Aorta (tissue), 5 donors: ENCODE results near the gene FLNB. TPM values are rescaled to one million over a fixed set of nuclear protein-coding genes. Genes with fewer than 3 reads are reported as not detected.

Experiments
- ATAC-seq: fragments of 200-7000 bp; cut with Tn5 transposase; one replicate; pipeline ENCODE4 v1.9.1; 2022; ENCODE audit warnings: moderate library complexity; ENCODE audit not compliant: low FRiP score
- DNase-seq, 2 donors: peaks; one replicate each; pipeline ENCODE4 v3.0.0-alpha.2; 2020
- H3K27ac ChIP-seq, 2 donors: one replicate each; pipeline ENCODE4 v1.5.1; 2013; ENCODE audit warnings: low read length in 2 of 2, mild to moderate bottlenecking in 2 of 2, moderate library complexity in 2 of 2, control low read depth in 1 of 2, inconsistent platforms in 1 of 2, low read depth in 1 of 2
- H3K27me3 ChIP-seq, 2 donors: one replicate each; pipeline ENCODE4 v1.6.1; 2013; ENCODE audit warnings: control low read depth in 1 of 2, low read length in 1 of 2, mild to moderate bottlenecking in 1 of 2, moderate library complexity in 1 of 2; ENCODE audit not compliant: insufficient read depth in 2 of 2, control insufficient read depth in 1 of 2
- H3K36me3 ChIP-seq, 2 donors: one replicate each; pipeline ENCODE4 v1.6.1; 2013; ENCODE audit warnings: control low read depth in 1 of 2, low read length in 1 of 2, mild to moderate bottlenecking in 1 of 2; ENCODE audit not compliant: insufficient read depth in 2 of 2, control insufficient read depth in 1 of 2
- H3K4me1 ChIP-seq, 2 donors: one replicate each; pipeline ENCODE4 v1.6.1; 2013; ENCODE audit warnings: low read length in 2 of 2, control low read depth in 1 of 2, mild to moderate bottlenecking in 1 of 2, moderate library complexity in 1 of 2; ENCODE audit not compliant: insufficient read depth in 2 of 2, control insufficient read depth in 1 of 2
- H3K4me3 ChIP-seq, 2 donors: one replicate each; pipeline ENCODE4 v1.5.1; 2013; ENCODE audit warnings: low read length in 2 of 2, control low read depth in 1 of 2, mild to moderate bottlenecking in 1 of 2
- H3K9me3 ChIP-seq: one replicate; pipeline ENCODE4 v1.6.1; 2013; ENCODE audit warnings: mild to moderate bottlenecking, low read length; ENCODE audit not compliant: control insufficient read depth
- WGBS, 2 donors: extraction: QIAGEN DNeasy Blood & Tissue Kit; methylation state at CpG; one replicate each; pipeline ENCODE4 v1.1.7; 2013; 5-methylcytosine and 5-hydroxymethylcytosine counted together
- intact Hi-C, 2 donors: fragments of 100-400 bp; cut with DNase I; formaldehyde crosslinking; loops; one replicate each; pipeline versions ENCODE4 v1.14.2 to v1.15.0; 2022
- polyA plus RNA-seq, 2 donors: library from polyadenylated mRNA; stranded (reverse); fragments of 200-250 nt; gene quantifications; one replicate each; pipeline ENCODE4 v1.2.3, GENCODE V29; 2013
- total RNA-seq, 2 donors: library from RNA; stranded (reverse); fragmentation: NEBNext Ultra II Directional; extraction: Animal tissue kit (Norgen Biotek cat#: 25700); gene quantifications; one replicate each; pipeline ENCODE4 v1.2.1, GENCODE V29; 2021
- donor health status: healthy with polysubstance abuse.
- donor health status: Bipolar disorder and iron deficiency.
- donor health status: DM: no; HTN: no; CAD: no.
- donor health status: DM: no; HTN: no; CAD: no.
- donor health status: DM: yes; HTN: yes; CAD: no.

Gene FLNB
- total and polyA plus RNA-seq, 4 donors: 33.3 to 254 (median 125) TPM

DNA sequence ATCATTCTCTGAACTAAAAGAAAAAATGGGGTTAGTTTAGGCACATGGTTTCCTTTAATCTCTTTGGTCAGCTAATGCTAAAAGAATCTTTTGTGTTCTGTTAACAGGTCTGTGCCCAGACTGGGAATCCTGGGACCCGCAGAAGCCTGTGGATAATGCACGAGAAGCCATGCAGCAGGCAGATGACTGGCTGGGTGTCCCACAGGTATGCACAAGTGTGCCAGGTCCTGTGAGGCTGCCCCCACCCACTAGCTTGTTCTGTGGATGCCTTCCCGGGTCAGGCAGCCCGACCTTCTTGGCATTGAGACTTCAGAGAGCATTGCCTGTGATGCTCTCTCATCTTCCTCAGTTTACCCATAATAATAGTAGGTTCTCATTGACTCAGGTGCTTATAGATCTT lies 70.4 kb downstream of the FLNB start:
- H3K4me1 ChIP-seq: peaks cover 3% of the 10 kb centered on the region in 2 donors
- H3K36me3 ChIP-seq: peaks cover 2 to 3% of the 10 kb centered on the region in 2 donors
- H3K27ac ChIP-seq: no peak overlapping the region
- no peak for ATAC-seq
- DNase-seq: no peak
- no peaks in the 10 kb centered on the region for H3K27me3 ChIP-seq
- no peaks in the 10 kb centered on the region for H3K9me3 ChIP-seq
- 86 to 88% methylated on average over 4 of the region's 4 CpGs for WGBS, 2 donors
- intact Hi-C loops: no loop called here
- H3K4me3 ChIP-seq: no peak overlapping the region

DNA sequence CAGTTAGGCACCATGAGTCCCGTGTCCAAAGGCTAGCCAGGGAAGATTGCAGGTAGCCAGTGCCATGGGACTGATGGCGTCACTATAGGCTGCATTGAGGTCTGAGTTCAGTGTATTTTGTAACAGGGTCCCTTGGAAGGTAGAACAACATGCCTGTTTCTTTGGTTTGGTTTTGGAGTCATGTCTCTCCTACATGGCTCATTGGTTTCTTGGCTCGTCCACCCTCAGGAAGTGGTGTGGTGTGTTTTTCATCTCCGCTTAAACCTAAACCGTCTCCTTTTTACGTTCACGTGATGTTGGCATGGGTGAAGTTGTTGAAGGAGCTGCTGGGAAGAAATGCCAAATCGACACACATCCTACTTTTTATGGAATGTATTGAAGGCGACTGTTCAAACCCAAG lies 71.6 kb downstream of the FLNB start:
- Histone ChIP-seq H3K9me3 (no peaks in the 10 kb centered on the region), H3K4me1 (peaks cover 0 to 3% of the 10 kb centered on the region in 2 donors), H3K36me3 (peaks cover 2 to 3% of the 10 kb centered on the region in 2 donors), H3K27ac (no peak overlapping the region), H3K4me3 (no peak overlapping the region), H3K27me3 (no peaks in the 10 kb centered on the region)
- WGBS, 2 donors: 68 to 81% methylated on average over 9 of the region's 9 CpGs
- no peak for ATAC-seq
- no peak for DNase-seq
- intact Hi-C loops: no loop called here

DNA sequence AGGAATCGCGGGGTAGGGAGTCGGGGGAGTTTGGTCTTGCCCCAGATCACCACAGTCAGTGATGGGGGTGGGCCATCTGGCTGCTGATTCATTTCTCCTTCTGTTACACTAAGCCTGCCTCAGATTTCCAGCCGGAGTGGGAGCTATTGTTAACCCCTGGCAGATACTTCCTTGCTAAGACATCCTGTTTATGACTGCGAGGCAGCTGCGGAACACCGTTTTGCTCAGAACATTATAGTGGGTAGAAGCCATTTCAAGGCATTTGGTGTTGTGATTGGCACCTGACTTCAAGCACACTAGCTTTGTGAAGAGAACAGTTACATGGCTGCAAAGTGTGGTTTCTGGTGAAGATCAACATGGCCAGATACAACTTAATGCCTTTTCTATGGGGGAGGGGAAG lies 73.8 kb downstream of the FLNB start:
- ATAC-seq (no peak), DNase-seq (no peak)
- intact Hi-C loops: no loop called here
- Histone ChIP-seq H3K36me3 (peaks cover 2 to 6% of the 10 kb centered on the region in 2 donors), H3K4me1 (no peaks in the 10 kb centered on the region), H3K4me3 (no peak overlapping the region), H3K27me3 (no peaks in the 10 kb centered on the region), H3K9me3 (no peaks in the 10 kb centered on the region), H3K27ac (peak overlapping the region in 1 of 2 donors; percentile 33)
- WGBS, 2 donors: 23 to 26% methylated on average over 7 of the region's 7 CpGs

DNA sequence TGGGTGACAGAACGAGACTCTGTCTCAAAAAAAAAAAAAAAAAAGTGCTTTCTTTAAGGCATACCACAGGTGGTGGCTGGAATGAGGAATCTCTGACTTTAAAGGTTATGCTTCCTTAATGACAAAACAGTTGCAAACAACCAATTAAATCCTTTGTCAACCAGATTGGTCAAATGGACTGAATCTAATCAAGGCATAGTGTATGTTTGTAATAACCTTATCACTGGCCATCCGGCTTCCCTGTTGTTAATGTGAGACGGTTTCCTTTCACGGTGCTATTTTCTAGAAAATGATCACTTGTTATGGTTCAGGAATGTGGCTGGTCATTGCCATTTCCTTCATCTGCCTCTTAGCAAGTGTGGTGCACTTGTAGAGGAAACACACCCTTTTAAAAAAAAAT lies 75.9 kb downstream of the FLNB start:
- 64 to 73% methylated on average over 3 to 4 of the region's 4 CpGs for WGBS, 2 donors
- ATAC-seq (no peak), DNase-seq (no peak)
- Histone ChIP-seq H3K9me3 (no peaks in the 10 kb centered on the region), H3K4me3 (no peak overlapping the region), H3K4me1 (peaks cover 0 to 7% of the 10 kb centered on the region in 2 donors), H3K27ac (no peak overlapping the region), H3K27me3 (no peaks in the 10 kb centered on the region), H3K36me3 (peaks cover 0 to 6% of the 10 kb centered on the region in 2 donors)
- intact Hi-C loops: no loop called here

DNA sequence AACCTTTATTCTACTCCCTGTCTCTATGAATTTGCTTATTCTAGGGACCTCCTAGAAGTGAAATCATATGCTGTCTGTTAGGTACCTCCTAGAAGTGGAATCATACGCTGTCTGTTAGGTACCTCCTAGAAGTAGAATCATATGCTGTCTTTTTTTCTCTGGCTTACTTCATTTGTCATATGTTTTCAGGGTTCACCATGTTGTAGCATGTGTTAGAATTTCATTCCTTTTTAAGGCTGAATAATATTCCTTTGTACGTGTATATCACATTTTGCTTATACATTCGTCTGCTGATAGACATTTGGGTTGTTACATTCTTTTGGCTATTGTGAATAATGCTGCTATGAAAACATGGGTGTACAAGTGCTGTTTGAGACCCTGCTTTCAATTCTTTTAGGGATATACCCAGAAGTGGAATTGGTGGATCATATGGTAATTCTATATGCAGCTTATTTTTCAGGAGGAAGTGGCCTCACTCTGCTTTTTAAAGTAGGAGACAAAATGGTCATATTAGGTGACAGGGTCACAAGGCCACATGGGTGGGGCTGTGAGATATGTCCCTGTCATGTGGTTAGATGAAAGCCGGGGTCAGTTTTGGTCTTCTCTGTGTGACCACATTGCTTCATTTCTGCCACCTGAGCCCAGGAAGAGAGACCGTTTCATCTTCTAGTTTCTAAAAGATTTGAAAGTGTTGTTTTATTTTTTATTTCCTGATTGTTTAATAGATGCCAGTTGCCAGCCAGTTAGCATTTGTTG lies 76.7 kb downstream of the FLNB start:
- intact Hi-C loops: no loop called here
- H3K4me3 ChIP-seq: no peak overlapping the region

DNA sequence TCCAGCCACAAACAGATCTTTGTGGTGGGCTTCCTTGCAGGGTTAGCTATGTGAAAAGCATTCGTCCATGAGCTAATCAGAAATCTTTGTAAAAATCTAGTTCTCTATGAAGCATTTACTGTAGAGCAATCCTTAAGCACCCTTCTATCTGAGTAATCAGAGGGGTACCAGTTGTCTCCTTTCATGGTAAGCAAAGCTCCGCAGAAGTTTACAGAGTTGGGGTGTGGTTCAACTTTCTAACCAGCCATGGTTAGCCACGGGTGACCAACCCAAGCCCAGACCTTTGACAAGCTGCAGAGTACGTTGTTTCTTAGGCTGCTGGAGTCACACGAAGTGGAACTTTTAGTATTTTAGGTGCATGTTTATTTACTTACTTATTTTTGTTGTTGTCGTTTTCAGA lies 77.4 kb downstream of the FLNB start:
- WGBS, 2 donors: 71 to 79% methylated on average over 6 of the region's 6 CpGs
- ATAC-seq: no peak
- Histone ChIP-seq H3K27me3 (no peaks in the 10 kb centered on the region), H3K27ac (no peak overlapping the region), H3K4me1 (peaks cover 0 to 7% of the 10 kb centered on the region in 2 donors), H3K4me3 (no peak overlapping the region), H3K36me3 (peaks cover 0 to 3% of the 10 kb centered on the region in 2 donors), H3K9me3 (no peaks in the 10 kb centered on the region)
- intact Hi-C loops: no loop called here
- DNase-seq: no peak

More for the DNA sequence above, 76.7 kb downstream of the FLNB start:
- Histone ChIP-seq H3K9me3 (no peaks in the 10 kb centered on the region), H3K4me1 (peaks cover 0 to 7% of the 10 kb centered on the region in 2 donors), H3K27ac (no peak overlapping the region), H3K36me3 (peaks cover 0 to 5% of the 10 kb centered on the region in 2 donors), H3K27me3 (no peaks in the 10 kb centered on the region)
- no peak for ATAC-seq
- DNase-seq: no peak
- WGBS, 2 donors: 89 to 94% methylated on average over 5 of the region's 5 CpGs

DNA sequence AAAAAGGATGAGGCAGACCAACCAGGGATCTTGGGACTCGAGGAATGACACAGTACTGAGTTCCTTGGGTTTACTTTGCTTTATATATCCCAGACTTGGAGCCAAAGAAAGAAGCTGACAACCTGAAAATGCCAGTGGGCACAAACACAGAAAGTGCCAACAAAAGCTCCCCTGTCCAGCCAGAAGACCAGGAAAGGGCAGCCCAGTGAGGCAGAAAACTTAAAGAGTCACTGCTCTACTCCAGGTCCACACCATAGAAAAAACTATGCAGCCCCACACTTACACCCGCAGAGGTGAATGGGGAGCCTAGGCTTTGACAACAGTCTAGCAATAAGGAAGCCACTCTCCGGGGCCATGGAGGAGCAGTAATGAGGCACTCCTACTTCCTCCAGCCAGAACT lies 80.3 kb downstream of the FLNB start:
- Histone ChIP-seq H3K27me3 (no peaks in the 10 kb centered on the region), H3K36me3 (peaks cover 0 to 3% of the 10 kb centered on the region in 2 donors), H3K4me3 (no peak overlapping the region), H3K27ac (peak overlapping the region; percentile 4 to 22), H3K9me3 (no peaks in the 10 kb centered on the region), H3K4me1 (peaks cover 0 to 7% of the 10 kb centered on the region in 2 donors)
- peak; percentile 17 for ATAC-seq
- no peak for DNase-seq
- intact Hi-C loops: no loop called here
- WGBS, 2 donors: 48 to 51% methylated on average over 3 of the region's 3 CpGs

DNA sequence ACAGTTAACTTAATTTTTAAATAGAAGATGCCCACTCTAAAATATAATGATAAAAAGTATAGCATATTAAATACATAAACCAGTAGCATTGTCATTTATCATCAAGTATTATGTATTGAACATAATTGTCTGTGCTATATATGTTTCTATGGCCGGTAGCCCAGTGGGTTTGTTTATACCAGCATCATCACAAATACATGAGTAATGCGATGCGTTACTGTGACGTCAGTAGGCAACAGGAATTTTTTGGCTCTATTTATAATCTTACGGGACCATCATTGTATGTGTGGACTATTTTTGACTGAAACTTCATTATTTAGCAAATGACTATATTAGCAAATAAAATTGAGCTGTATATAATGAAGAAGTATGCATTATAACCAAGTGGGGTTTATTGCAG lies 82.1 kb downstream of the FLNB start:
- no peaks in the 10 kb centered on the region for H3K9me3 ChIP-seq
- peaks cover 0 to 3% of the 10 kb centered on the region in 2 donors for H3K36me3 ChIP-seq
- no peak overlapping the region for H3K4me3 ChIP-seq
- WGBS, 2 donors: 89 to 90% methylated on average over 5 of the region's 5 CpGs
- H3K27me3 ChIP-seq: no peaks in the 10 kb centered on the region
- intact Hi-C loops: no loop called here
- ATAC-seq (no peak), DNase-seq (no peak)
- peaks cover 0 to 7% of the 10 kb centered on the region in 2 donors for H3K4me1 ChIP-seq
- no peak overlapping the region for H3K27ac ChIP-seq

DNA sequence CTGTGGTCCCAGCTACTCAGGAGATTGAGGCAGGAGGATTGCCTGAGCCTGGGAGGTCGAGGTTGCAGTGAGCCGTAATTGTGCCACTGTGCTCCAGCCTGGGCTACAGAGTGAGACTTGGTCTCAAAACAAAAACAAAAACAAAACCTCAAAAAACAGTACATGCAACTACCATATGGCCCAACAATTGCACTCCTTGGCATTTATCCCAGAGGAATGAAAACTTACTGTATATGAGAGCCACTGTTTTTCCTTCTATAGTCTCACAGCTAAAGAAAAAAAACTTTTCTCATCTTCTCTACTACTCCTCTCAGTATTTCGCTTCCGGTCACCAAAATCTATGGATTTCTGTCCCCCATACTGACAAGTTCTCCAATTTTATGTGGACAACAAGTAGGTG lies 84.3 kb downstream of the FLNB start:
- H3K27me3 ChIP-seq: no peaks in the 10 kb centered on the region
- H3K4me1 ChIP-seq: peaks cover 2 to 7% of the 10 kb centered on the region in 2 donors
- peaks cover 0 to 1% of the 10 kb centered on the region in 2 donors for H3K36me3 ChIP-seq
- H3K27ac ChIP-seq: no peak overlapping the region
- H3K9me3 ChIP-seq: no peaks in the 10 kb centered on the region
- intact Hi-C loops: no loop called here
- ATAC-seq (no peak), DNase-seq (no peak)
- no peak overlapping the region for H3K4me3 ChIP-seq
- WGBS, 2 donors: 96 to 98% methylated on average over 4 of the region's 4 CpGs
